HUDEP-2 (cell line): ENCODE data around the gene ZNF24.
A peak's percentile ranks its signal among the peaks of the same experiment; 100 is the strongest.

Experiments used
- DNase-seq, 76 experiments: peaks; one replicate each; lab custom pipeline; 2025; ENCODE audit not compliant: unreplicated experiment in 76 of 76; lab: John Stamatoyannopoulos, UW

Gene ZNF24

DNA sequence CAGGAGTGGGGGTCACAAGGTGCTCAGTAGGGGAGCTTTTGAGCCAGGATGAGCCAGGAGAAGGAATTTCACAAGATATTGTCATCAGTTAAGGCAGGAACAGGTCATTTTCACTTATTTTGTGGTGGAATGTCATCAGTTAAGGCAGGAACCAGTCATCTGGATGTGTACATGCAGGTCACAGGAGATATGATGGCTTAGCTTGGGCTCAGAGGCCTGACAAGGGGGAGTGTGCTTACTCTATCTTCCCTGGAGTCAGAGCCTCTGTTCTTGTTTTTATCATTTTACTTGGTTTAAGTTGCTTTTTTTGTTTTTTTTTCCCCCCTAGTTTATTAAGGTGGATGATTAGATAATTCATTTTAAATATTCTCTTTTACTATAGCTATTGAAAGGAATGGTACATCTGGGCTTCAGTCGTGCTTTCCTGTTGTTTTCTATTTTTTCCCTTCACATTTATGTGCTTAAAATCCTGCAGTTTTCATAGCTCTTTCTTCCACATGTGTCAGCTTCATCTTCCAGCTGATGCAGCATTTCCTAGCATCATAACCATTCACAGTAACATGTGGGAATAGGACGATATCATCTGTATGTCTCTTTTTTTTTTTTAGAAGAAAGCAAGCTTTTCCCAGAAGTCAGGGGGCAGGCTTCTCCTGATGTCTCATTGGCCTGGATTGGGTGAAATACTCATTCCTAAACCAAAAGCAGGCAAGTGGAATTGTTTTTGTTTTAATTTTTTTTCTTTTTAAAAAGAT is 17.5 kb upstream of the ZNF24 start:
- DNase-seq: no peak

DNA sequence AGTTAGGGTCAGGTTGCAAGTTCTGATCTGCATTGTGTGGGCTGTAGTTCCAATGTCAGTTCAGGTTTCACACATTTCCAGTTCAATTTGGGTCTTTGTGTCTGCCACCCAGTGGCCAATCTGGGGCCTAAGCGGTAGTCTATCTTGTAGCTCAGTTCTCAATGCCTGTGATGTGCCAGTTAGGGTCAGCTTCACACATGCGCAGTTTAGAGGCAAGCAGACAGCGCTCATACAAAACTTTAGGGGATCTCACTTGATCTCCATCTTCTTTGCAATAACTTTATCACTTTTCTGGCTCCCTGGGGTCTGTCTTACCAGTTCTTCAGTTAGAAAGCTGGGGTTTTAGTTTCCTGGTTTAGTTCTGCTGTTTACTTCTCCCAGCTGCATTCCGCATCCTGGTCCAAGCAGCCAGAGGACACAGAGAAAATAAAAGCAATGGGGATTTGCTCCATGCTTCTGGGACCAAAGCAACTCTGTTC is 11.0 kb upstream of the ZNF24 start:
- DNase-seq: peak in 69 of 76 experiments; percentile 4 to 81 (median 39)

DNA sequence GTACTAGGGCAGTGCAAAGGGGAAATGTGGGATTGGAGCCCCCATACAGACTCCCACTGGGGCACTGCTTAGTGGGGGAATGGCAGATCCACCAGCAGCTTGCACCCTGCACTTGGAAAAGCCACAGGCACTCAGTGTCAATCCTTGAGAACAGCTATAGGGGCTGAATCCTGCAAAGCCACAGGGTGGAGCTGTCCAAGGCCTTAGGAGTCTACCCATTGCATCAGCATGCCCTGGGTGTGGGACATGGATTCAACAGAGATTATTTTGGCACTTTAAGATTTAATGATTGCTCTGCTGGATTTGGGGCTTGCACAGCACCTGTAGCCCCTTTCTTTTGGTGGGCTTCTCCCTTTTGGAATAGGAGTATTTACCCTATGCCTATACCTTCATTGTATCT is 8.6 kb upstream of the ZNF24 start:
- no peak for DNase-seq

DNA sequence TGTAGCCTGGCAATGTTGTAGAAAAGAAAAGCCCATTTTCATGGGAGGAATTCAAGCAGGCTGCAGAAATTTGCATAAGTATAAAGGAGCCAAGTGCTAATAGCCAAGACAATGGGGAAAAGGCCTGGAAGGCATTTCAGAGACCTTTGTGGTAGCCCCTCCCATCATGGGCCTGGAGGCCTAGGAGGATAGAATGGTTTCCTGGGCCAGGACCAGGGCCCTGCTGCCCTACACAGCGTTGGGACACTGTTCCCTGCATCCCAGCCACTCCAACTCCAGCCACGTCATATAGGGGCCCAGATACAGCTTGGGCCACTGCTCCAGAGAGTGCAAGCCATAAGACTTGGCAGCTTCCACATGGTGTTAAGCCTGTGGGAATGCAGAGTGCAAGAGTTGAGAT is 8.1 kb upstream of the ZNF24 start:
- no peak for DNase-seq

DNA sequence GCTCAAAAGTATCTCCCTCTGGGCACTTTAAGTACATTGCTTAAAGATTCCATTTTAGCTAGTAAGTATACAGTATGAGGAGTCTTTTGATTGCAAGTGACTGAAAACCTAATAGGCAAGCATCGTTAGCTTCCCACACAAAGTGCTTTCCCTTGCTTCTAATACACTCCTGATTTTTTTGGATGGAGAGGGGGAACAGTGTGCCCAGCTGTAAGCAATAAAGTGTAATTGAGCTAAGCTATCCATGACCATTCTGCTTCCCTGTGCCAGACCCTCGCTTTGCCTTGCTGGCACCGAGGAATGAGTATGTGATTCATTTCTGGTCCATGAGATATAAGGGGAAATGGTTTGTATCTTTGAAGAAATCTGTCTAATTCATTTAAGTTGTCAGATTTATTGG is 3.8 kb upstream of the ZNF24 start:
- no peak for DNase-seq

DNA sequence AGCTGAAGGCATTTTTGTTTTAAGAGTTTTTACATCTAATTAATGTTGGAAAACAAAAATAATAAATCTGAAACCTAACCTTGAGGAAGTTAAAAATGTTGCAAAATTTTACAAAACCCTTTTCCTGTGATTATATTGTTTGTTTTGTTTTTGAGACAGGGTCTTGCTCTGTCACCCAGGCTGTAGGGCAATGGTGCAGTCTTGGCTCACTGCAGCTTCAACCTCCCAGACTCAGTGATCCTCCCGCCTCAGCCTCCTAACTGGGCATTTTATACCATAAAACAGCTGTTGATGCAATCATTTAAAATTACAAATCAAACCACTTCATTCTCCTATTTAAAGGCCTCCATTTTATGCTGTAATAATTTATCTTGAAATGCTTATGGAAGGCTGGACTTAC is 1.7 kb upstream of the ZNF24 start:
- no peak for DNase-seq

DNA sequence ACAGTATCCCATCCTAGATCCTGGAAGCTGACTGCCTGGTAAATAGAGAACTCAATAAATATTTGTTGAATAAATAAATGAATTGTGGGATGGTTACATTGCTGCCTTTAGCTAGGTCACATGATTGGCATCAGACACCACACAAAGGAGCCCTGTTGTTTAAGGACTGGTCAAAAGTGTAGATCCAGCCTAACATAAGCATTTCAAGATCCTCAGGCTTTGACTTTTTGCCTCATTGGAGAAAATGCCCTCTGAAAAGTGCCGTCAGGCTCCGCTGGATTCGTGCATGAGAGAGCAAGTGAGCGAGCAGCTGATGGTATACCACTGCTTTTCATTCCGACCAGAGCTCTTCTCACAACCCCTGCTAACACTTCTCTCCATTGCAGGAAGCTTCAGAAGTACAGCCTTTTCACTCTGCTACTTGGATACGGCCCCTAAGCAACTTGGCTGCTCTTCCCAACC is 1.3 kb upstream of the ZNF24 start:
- no peak for DNase-seq

DNA sequence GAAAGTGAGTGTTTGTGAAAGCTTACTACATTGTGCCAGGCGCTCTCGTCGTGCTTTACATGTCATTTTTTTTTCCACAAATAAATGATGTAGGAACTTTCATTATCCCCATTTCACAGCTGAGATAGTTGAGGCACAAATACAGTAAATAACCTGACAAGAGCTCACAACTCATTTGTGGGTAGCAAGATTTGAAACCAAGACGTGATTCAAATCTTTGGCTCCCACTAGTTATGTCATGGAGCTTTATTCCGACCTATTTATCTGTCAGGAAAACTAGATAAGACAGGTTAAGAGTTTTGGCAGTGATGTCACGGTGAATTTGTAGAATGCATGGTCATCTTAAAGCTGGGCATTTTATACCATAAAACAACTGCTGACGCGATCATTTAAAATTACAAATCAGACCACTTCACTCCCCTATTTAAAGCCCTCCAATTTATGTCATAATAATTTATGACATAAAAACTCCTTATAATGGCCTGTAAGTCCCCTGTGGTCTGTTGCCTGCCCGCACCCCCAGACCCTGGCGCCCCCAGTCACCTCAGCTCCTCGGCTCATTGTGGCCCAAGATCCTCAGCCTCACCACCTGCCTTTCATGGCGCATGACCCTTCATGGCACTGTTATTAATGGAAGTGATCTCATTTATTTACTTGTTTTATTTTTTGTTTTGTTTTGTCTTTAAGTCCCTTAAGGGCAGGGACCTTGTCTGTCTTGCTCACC is 678 bp upstream of the ZNF24 start:
- no peak for DNase-seq

DNA sequence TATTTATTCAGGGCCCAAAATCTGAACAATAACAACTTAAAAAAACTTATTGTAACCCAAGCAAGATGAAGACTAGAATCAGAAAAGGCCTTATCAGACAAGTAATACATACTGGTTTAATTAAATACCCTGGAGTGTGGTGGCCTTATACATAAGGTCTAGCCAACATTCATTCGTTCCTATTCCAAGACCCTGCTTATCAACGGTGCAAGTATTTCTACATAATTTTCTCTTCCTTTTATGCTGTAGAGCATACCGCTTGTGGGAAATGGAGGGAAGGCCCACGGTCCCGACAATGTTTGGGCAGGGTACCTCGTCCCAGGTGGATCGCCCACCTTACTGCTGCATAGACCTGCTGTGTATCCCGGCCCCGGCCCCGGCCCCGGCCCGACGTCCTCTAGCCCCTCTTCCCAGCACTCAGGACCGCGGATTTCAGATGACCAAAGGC is 708 bp downstream of the ZNF24 start:
- no peak for DNase-seq

DNA sequence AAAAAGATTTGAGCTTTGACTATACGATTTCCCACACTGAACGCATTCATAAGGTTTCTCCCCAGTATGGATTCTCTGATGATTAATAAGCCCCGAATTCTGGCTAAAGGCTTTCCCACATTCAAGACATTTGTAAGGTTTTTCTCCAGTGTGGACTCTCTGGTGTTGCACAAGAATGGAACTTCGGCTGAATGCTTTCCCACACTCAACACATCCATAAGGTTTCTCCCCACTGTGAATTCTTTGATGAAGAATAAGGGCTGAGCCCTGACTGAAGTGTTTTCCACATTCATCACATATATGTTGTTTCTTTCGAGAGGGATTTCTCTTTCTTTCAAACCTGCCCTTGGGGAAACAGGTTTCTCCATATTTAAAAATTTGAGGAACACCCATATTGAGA is 6.9 kb downstream of the ZNF24 start:
- no peak for DNase-seq

DNA sequence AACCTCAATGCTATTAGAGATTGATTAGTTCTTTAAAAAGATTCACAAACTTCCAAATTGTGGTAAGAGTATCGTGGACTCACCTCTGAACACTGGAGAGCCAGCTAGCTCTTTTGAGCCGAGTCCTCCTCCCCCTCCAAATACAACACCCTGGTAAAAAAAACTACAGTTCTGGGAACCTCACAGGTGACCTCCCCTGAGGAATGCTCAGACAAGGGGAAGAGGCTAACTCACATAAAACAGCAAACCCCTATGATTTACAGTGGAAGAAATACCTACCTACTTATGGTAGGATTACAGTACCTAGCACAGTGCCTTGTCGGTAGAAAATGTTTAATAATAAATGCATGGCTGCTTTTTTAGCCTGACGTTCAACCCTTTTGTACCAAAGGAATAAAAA is 8.4 kb downstream of the ZNF24 start:
- no peak for DNase-seq

DNA sequence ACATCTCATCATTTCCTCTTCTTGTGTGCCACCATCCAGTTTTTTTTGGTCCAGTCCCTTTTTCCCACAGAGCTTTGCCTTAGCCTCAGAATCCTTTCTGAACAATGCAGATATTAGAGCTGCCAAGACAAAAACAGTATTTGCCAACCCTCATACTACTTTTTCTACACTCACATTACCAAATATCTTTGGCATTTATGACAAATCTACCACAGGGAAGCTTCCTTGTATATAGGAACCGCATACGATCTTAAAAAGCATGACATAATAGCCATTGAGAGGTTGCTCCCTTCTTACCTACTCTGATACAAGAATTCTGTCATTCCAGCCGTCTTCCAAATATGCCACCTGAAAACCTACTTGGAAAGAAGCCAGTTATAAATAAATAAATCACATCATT is 9.4 kb downstream of the ZNF24 start:
- no peak for DNase-seq

DNA sequence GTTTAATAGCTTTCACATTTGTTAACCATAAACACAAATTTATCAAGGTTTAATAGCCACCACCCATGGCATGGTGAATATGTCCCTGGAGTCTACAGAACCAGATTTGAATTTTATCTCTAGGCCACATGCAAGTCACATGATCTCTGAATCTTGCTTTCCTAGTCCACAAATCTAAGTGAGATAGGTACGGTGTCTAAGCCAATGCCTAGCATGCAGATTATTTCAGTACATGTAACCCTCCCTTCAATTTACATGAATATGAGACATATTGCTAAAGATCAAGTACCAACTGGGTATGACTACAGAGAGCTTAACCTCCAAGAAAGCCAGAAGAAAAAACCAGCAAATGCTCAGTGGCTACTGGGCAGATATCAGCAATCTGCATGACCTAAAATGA is 10.0 kb downstream of the ZNF24 start:
- peak in 3 of 76 experiments; percentile 4 to 22 (median 13) for DNase-seq

DNA sequence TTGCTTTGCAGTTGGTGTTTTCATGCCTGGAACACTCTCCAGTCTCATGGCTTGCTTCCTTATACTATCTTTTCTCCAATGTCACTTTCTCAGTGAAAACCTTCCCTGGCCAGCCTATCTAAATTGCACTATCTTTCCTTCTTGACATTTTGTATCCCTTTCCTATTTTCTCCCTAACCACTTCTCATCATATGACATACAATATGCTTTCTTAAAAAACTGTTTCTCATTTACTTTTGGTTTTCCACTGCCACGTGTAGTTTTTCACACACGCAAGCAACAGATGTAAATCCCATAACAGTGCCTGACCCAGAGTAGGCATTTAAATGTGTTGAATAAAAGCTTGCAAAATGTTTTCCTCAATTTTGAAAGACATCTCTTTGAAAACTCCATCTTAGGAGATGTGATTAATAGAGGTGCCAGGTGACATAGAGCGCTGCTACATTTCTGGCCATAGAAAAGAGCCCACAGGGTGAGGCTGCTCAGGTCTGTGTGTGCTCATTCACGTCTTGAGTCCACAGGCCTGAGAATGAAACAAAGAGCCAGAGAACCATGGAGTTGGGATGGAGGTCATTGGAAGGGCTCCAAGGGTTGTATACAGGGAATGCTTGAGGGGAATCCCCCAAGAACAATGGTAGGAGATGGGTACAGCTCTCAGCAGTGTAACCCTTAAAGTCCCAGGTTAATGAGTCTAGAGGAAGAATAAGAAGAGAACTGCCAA is 12.7 kb downstream of the ZNF24 start:
- no peak for DNase-seq

DNA sequence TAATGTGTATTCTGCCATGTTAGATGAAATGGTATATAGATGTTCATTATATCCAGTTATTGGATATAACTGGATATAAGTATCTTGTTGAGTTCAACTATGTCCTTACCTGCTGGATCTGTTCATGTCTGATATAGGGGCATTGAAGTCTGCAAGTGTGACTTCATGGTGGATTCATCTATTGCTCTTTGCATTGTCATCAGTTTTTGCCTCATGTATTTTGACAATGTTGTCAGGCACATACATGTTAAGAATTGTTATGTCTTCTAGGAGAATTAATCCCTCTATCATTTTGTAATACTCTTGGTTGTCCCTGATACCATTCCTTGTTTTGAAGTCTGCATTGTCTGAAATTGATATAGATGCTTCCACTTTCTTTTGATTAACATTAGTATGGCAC is 15.4 kb downstream of the ZNF24 start:
- DNase-seq: no peak

DNA sequence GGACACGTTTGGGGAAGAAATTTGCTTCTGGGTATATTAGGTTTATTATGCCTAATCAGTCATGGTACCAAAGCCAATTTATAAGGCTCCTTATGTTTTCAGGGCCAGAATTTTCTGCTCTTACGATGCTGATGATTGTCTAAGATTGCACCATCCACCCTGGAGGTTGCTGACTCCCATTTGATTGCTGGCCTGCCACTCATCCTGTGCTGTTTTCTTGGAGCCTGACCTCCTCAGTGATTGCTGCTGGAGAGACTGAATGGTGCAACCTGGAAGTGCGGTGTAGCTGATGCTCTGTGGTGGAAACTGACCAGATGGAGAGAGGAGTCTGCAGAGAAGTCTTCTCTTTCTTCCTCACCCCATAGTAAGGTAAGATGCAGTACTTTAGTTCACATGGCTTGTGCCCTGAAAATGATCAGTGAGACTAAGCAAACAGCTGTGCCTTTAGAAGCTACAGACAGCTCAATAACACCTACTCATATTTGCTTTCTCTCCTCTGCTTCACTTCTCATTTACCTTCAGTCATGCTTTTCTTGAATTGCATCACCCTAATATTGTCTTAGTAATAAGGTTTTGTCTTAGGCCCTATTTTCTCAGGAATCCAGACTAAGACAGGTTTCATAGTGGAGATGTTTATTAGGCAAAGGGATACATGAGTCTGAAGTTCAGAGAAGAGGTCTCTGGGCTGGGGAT is 17.4 kb downstream of the ZNF24 start:
- DNase-seq: no peak

DNA sequence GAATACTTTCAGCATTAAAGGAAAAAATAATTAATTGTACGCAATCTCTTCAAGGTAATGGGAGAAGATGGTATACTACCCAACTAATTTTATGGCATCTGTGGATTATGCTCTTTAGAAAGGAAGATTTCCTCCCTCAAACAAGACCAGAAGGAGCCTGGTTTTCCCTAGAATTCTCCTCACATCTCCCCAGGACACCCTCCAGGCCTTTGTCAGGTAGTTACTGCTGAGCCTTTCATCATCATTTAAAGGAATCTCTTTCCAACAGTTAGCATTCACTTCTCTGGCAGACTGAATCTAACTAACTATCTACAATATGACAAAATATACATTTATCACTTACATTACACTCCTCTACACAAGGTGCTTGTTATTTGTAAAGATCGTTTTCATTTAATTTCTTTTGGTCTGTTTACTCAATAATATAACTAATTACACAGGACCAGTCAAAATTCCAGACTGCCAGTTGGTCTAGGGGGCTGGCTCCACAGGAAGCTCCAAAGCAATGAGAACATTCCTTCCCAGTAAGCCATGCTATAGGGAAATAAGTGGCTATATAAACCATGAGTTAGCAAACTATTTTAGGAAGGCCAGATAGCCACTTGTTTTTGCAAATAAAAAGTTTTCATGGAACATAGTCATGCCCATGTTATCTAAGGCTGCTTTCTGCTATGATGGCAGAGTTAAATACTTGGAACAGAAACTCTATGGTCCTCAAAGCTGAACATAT is 19.1 kb downstream of the ZNF24 start:
- no peak for DNase-seq

DNA sequence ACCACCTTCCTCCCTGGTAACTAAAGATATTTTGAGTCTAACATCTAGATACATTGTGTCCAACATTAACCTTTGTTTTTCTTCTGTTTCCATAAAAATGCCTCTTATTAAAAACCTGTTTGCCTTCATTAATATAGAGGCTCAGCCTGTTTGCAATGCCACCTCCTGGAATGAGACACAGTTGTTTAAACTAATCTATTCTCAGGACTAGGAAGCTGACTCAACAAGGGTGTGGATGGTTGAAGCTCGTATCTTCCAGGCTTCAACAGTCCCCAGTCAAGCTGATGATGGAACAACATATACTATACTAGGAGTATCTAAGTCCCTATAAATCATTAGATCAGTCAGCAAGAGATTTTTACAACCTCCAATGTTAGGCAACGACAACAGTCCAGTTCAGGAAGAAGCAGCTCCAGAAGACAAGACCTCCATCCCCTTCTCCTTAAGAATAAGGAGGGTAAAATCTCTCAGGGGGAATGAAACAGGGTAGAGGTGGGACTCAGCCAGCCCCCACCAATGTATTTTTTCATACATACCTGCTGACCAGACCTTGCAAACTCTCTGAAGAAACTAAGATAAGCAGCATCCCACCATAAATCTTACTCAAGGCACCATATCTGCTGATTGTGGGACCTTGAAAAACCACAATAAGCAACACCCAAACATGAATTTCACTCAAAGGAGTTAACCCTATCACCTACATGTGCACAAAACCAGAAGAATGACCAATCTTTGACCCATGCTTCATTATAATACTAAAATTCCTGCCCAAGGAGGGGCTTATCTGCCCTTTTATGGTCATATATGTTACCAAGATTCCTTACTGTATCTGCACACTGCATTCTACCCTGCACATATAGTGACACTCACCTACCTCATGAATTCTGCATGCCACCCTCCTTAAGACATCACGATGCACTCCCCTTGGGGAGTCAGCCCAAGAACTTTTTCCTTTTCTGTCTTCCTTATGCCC is 21.4 kb downstream of the ZNF24 start:
- no peak for DNase-seq

DNA sequence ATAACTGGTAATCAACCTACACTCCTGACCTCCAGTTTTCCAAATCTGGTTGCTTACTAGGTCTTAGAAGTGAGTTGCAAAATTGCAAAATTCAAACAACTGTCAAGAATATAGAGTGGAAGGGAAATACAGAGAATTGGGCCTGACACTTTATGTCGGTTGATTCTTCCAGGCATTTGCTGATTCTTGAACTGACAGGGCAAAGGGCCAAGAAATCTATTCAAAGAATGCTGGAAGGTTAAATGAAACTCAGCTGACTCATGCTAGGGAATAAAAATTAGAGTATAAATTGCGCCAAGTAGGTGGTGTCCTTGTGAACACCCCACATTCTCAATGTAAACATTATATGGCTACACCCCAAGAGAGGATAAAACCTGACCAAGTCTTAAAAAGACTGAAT is 32.7 kb downstream of the ZNF24 start:
- DNase-seq: no peak
